H1 (cell line): ENCODE measurements around the gene MAGEA6. TPM values are rescaled to one million over a fixed set of nuclear protein-coding genes. Genes with fewer than 3 reads are reported as not detected.

Source experiments
- CTCF ChIA-PET: fragments of 300-600 bp; sonication (Branson Sonifier 250); formaldehyde crosslinking; loops from one replicate; lab custom pipeline; 2021; ENCODE audit not compliant: partially characterized antibody; lab: Charles Lee
- POLR2A ChIA-PET: fragments of 300-600 bp; sonication (Branson Sonifier 250); formaldehyde crosslinking; loops from one replicate; lab custom pipeline; 2021; ENCODE audit warnings: inconsistent platforms; ENCODE audit not compliant: partially characterized antibody; lab: Charles Lee
- DNase-seq, 2 experiments: peaks; one replicate each; pipeline versions ENCODE4 v3.0.0 to v3.0.0-alpha.2; 2010 to 2022; ENCODE audit warnings: low spot score in 2 of 2, low read depth in 1 of 2, mixed read lengths in 1 of 2
- FAIRE-seq: peaks from 2 replicates; lab custom pipeline; 2011; peaks lifted over from hg19 to GRCh38; lab: Jason Lieb, UNC
- H2AFZ ChIP-seq: 2 replicates; pipeline ENCODE4 v1.8.1; 2012; ENCODE audit warnings: low read length, inconsistent platforms
- H2AK5ac ChIP-seq: 2 replicates; pipeline ENCODE4 v1.6.1; 2013; ENCODE audit warnings: low read depth, low read length
- H2BK120ac ChIP-seq: replicated peaks from 2 replicates; pipeline ENCODE3; 2013; ENCODE audit warnings: low read depth, low read length, inconsistent platforms
- H2BK12ac ChIP-seq: 2 replicates; pipeline ENCODE4 v1.6.1; 2013; ENCODE audit warnings: low read depth, low read length
- H2BK15ac ChIP-seq: 2 replicates; pipeline ENCODE4 v1.6.1; 2013; ENCODE audit warnings: low read length
- H2BK20ac ChIP-seq: 2 replicates; pipeline ENCODE4 v1.6.1; 2013; ENCODE audit warnings: low read length
- H2BK5ac ChIP-seq: 2 replicates; pipeline ENCODE4 v1.6.1; 2013; ENCODE audit warnings: low read depth, low read length
- H3K14ac ChIP-seq: 2 replicates; pipeline ENCODE4 v1.6.1; 2013; ENCODE audit warnings: inconsistent platforms; ENCODE audit not compliant: insufficient read length
- H3K18ac ChIP-seq: 2 replicates; pipeline ENCODE4 v1.6.1; 2013; ENCODE audit warnings: low read length; ENCODE audit errors: extremely low read depth
- H3K23ac ChIP-seq: 2 replicates; pipeline ENCODE4 v1.6.1; 2013; ENCODE audit warnings: inconsistent platforms; ENCODE audit not compliant: insufficient read length
- H3K23me2 ChIP-seq: 2 replicates; pipeline ENCODE4 v1.6.1; 2013; ENCODE audit warnings: low read depth, low read length
- H3K27ac ChIP-seq: 2 replicates; pipeline ENCODE4 v1.6.1; 2011; ENCODE audit warnings: low read depth, low read length, inconsistent platforms
- H3K27me3 ChIP-seq, 4 experiments: replicated peaks in 1 of 4; 1 replicate in 1 of 4; 2 replicates in 3 of 4; pipeline versions ENCODE4 v1.6.1 to v1.8.1; 2011 to 2013; ENCODE audit warnings: low read length in 3 of 4, mild to moderate bottlenecking in 3 of 4, inconsistent platforms in 2 of 4, mixed read lengths in 2 of 4, moderate library complexity in 1 of 4; ENCODE audit not compliant: control insufficient read depth in 3 of 4, insufficient read depth in 3 of 4; ENCODE audit errors: extremely low read depth in 1 of 4
- H3K36me3 ChIP-seq, 4 experiments: 2 replicates each; pipeline versions ENCODE4 v1.6.1 to v1.8.1; 2011 to 2013; ENCODE audit warnings: mild to moderate bottlenecking in 4 of 4, low read length in 3 of 4, moderate library complexity in 2 of 4, control low read depth in 1 of 4, inconsistent platforms in 1 of 4; ENCODE audit not compliant: insufficient read depth in 4 of 4, control insufficient read depth in 2 of 4
- H3K4ac ChIP-seq: replicated peaks from 2 replicates; pipeline ENCODE3; 2013; ENCODE audit warnings: low read length, low read depth, mixed read lengths, inconsistent platforms; ENCODE audit not compliant: insufficient read length
- H3K4me1 ChIP-seq, 4 experiments: replicated peaks in 1 of 4; 1 replicate in 1 of 4; 2 replicates in 3 of 4; pipeline versions ENCODE4 v1.6.1 to v1.8.1; 2011 to 2013; ENCODE audit warnings: low read length in 3 of 4, inconsistent platforms in 2 of 4, mixed read lengths in 1 of 4; ENCODE audit not compliant: insufficient read depth in 4 of 4, control insufficient read depth in 3 of 4
- H3K4me2 ChIP-seq, 2 experiments: 2 replicates each; pipeline versions ENCODE4 v1.6.1 to v1.8.1; 2011 to 2013; ENCODE audit warnings: low read depth in 2 of 2, low read length in 2 of 2, control low read depth in 1 of 2, inconsistent platforms in 1 of 2, mild to moderate bottlenecking in 1 of 2; ENCODE audit not compliant: insufficient read depth in 1 of 2
- H3K4me3 ChIP-seq, 4 experiments: fragments of 200-600, 300-600 bp in 1 of 4; sonication (generic), shearing (Covaris generic), sonication (Bioruptor Twin) in 1 of 4; 2 replicates each; pipeline versions ENCODE4 v1.5.1 to v1.8.1; 2011 to 2016; ENCODE audit warnings: low read length in 4 of 4, low read depth in 3 of 4, control low read depth in 2 of 4, inconsistent platforms in 2 of 4, mild to moderate bottlenecking in 2 of 4, mixed read lengths in 1 of 4, moderate library complexity in 1 of 4; ENCODE audit not compliant: insufficient read depth in 2 of 4; ENCODE audit errors: extremely low read depth in 1 of 4
- H3K56ac ChIP-seq: replicated peaks from 2 replicates; pipeline ENCODE3; 2013; ENCODE audit warnings: low read depth, mild to moderate bottlenecking, mixed read lengths, low read length, inconsistent platforms; ENCODE audit not compliant: insufficient read length
- H3K79me1 ChIP-seq: 2 replicates; pipeline ENCODE4 v1.6.1; 2013; ENCODE audit warnings: low read depth, low read length, control low read depth
- H3K79me2 ChIP-seq, 2 experiments: 2 replicates each; pipeline versions ENCODE4 v1.6.1 to v1.8.1; 2012 to 2013; ENCODE audit warnings: low read length in 2 of 2, mild to moderate bottlenecking in 2 of 2, inconsistent platforms in 1 of 2; ENCODE audit not compliant: insufficient read depth in 2 of 2, control insufficient read depth in 1 of 2
- H3K9ac ChIP-seq, 4 experiments: replicated peaks in 1 of 4; 1 replicate in 1 of 4; 2 replicates in 3 of 4; pipeline versions ENCODE4 v1.6.1 to v1.8.1; 2011 to 2013; ENCODE audit warnings: low read depth in 3 of 4, low read length in 3 of 4, control low read depth in 2 of 4, mild to moderate bottlenecking in 2 of 4, moderate library complexity in 2 of 4, inconsistent platforms in 1 of 4; ENCODE audit errors: extremely low read depth in 1 of 4
- H3K9me3 ChIP-seq, 2 experiments: 2 replicates each; pipeline versions ENCODE4 v1.6.1 to v1.8.1; 2012 to 2013; ENCODE audit warnings: mild to moderate bottlenecking in 2 of 2, moderate library complexity in 2 of 2, control low read depth in 1 of 2, inconsistent platforms in 1 of 2, low read depth in 1 of 2, low read length in 1 of 2, mixed read lengths in 1 of 2; ENCODE audit not compliant: insufficient read depth in 2 of 2
- H4K20me1 ChIP-seq, 2 experiments: replicated peaks in 1 of 2; 2 replicates each; pipeline versions ENCODE3 to v1.8.1; 2011 to 2013; ENCODE audit warnings: inconsistent platforms in 2 of 2, low read length in 2 of 2, mild to moderate bottlenecking in 1 of 2; ENCODE audit not compliant: insufficient read depth in 2 of 2, control insufficient read depth in 1 of 2
- H4K5ac ChIP-seq: 2 replicates; pipeline ENCODE4 v1.6.1; 2013; ENCODE audit warnings: low read length, low read depth, mixed read lengths, inconsistent platforms; ENCODE audit not compliant: insufficient read length
- H4K8ac ChIP-seq: 2 replicates; pipeline ENCODE4 v1.8.0; 2013; ENCODE audit warnings: mild to moderate bottlenecking, moderate library complexity, low read length, inconsistent platforms; ENCODE audit not compliant: insufficient read depth; ENCODE audit errors: extremely low read depth
- H4K91ac ChIP-seq: replicated peaks from 2 replicates; pipeline ENCODE3; 2013; ENCODE audit warnings: low read length, mixed read lengths, inconsistent platforms; ENCODE audit not compliant: insufficient read length
- BACH1 ChIP-seq: IDR thresholded peaks from 2 replicates; pipeline ENCODE4 v1.6.1; 2012; ENCODE audit warnings: low read length, improper control_type of control experiment
- SAP30 ChIP-seq: fragments of 300-600 bp; sonication (generic); IDR thresholded peaks from 2 replicates; pipeline ENCODE4 v1.7.1; 2012; ENCODE audit warnings: low read length, moderate library complexity, mild to moderate bottlenecking, inconsistent platforms; ENCODE audit not compliant: insufficient read depth, insufficient replicate concordance
- SIX5 ChIP-seq: IDR thresholded peaks from 2 replicates; pipeline ENCODE4 v1.6.1; 2011; ENCODE audit warnings: mild to moderate bottlenecking, low read depth, low read length
- TCF12 ChIP-seq: IDR thresholded peaks from 2 replicates; pipeline ENCODE4 v1.6.1; 2011; ENCODE audit warnings: low read depth, mild to moderate bottlenecking, low read length
- WGBS, 2 experiments: shearing (Covaris generic) in 1 of 2; methylation state at CpG; one replicate each; pipeline versions ENCODE4 v1.1.6 to v1.1.7; 2013 to 2015; ENCODE audit warnings: low lambda C conversion rate in 2 of 2, mixed read lengths in 2 of 2, inconsistent platforms in 1 of 2, low coverage in 1 of 2, missing lambda C conversion rate in 1 of 2; ENCODE audit not compliant: insufficient replicate concordance in 2 of 2, insufficient coverage in 1 of 2, insufficient read length in 1 of 2; ENCODE audit errors: extremely low coverage in 1 of 2, missing lambda C conversion rate in 1 of 2; 5-methylcytosine and 5-hydroxymethylcytosine counted together
- polyA plus RNA-seq, 7 experiments: library from polyadenylated mRNA; depleted of rRNA in 3 of 7; stranded (reverse) in 5 of 7; unstranded in 2 of 7; fragments of >200 nt in 5 of 7; fragments of 200-250 nt in 2 of 7; gene quantifications; 1 replicate in 5 of 7; 2 replicates in 1 of 7; 4 replicates in 1 of 7; pipeline versions ENCODE4 v1.2.1 to v1.2.3, GENCODE V29; 2011 to 2013; ENCODE audit warnings: missing spikeins in 2 of 7, mixed read lengths in 2 of 7
- total RNA-seq: library from RNA; stranded (reverse); fragmentation: NEBNext Ultra II Directional; extraction: Animal tissue kit (Norgen Biotek cat#: 25700); gene quantifications from 2 replicates; pipeline ENCODE4 v1.2.1, GENCODE V29; 2021

The MAGEA6 gene
- total and polyA plus RNA-seq, 2 of the 8 experiments (the other 6 are each of a cell fraction or from before 2014, with no cell fraction given) = 0.08 TPM; not detected in 1

DNA sequence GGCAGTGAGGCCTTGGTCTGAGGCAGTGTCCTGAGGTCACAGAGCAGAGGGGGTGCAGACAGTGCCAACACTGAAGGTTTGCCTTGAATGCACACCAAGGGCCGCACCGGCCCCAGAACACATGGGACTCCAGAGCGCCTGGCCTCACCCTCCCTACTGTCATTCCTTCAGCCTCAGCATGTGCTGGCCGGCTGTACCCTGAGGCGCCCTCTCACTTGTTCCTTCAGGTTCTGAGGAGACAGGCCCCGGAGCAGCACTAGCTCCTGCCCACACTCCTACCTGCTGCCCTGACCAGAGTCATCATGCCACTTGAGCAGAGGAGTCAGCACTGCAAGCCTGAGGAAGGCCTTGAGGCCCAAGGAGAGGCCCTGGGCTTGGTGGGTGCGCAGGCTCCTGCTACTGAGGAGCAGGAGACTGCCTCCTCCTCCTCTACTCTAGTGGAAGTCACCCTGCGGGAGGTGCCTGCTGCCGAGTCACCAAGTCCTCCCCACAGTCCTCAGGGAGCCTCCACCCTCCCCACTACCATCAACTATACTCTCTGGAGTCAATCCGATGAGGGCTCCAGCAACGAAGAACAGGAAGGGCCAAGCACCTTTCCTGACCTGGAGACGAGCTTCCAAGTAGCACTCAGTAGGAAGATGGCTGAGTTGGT is 33.5 kb downstream of the MAGEA6 start:
- H3K27me3 ChIP-seq = no peaks in the 10 kb centered on the region
- H4K8ac ChIP-seq = no peak overlapping the region; the same call in 1 of the 2 replicates
- H3K79me2 ChIP-seq = no peaks in the 10 kb centered on the region
- no peaks in the 10 kb centered on the region for H3K9me3 ChIP-seq
- H3K23me2 ChIP-seq = no peaks in the 10 kb centered on the region
- no peak overlapping the region for H2BK15ac ChIP-seq
- POLR2A ChIA-PET = no interaction called here
- H4K91ac ChIP-seq = no peak overlapping the region
- DNase-seq (no peak), FAIRE-seq (no peak)
- no peak overlapping the region for H3K14ac ChIP-seq
- no peak overlapping the region for H2AFZ ChIP-seq
- CTCF ChIA-PET = no interaction called here
- no peak overlapping the region for H3K23ac ChIP-seq
- H3K79me1 ChIP-seq = no peaks in the 10 kb centered on the region
- WGBS, 2 experiments = 95% methylated on average over 5 of the region's 12 CpGs; no CpG with 5 or more reads in 1 of the 2 experiments
- no peaks in the 10 kb centered on the region for H4K20me1 ChIP-seq
- H3K27ac ChIP-seq = no peak overlapping the region
- TF ChIP-seq TCF12 (no peak), BACH1 (no peak), SIX5 (no peak), SAP30 (no peak)
- H4K5ac ChIP-seq = no peak overlapping the region
- H3K36me3 ChIP-seq = no peaks in the 10 kb centered on the region
- no peak overlapping the region for H2AK5ac ChIP-seq
- H3K9ac ChIP-seq = no peak overlapping the region
- no peak overlapping the region for H2BK5ac ChIP-seq
- no peak overlapping the region for H3K4ac ChIP-seq
- H3K18ac ChIP-seq = no peak overlapping the region
- no peak overlapping the region for H2BK120ac ChIP-seq
- no peak overlapping the region for H3K56ac ChIP-seq
- no peaks in the 10 kb centered on the region for H3K4me1 ChIP-seq
- H3K4me2 ChIP-seq = no peak overlapping the region
- H2BK12ac ChIP-seq = no peak overlapping the region
- H2BK20ac ChIP-seq = no peak overlapping the region
- no peak overlapping the region for H3K4me3 ChIP-seq
